NK-92 treated with Interleukin-12 subunit alpha and Interleukin-12 subunit beta, amount 100 ng/mL, for 24 hours (cell line): ENCODE results near the gene NKIRAS2.
"Not testable (repeated sequence)": the region's sequence is repeated elsewhere in the genome, so short reads cannot be mapped to it uniquely, and the experiment has no call there.

Source experiments
- DNase-seq: peaks from one replicate; lab custom pipeline; 2025; lab: John Stamatoyannopoulos, UW

Gene NKIRAS2

DNA sequence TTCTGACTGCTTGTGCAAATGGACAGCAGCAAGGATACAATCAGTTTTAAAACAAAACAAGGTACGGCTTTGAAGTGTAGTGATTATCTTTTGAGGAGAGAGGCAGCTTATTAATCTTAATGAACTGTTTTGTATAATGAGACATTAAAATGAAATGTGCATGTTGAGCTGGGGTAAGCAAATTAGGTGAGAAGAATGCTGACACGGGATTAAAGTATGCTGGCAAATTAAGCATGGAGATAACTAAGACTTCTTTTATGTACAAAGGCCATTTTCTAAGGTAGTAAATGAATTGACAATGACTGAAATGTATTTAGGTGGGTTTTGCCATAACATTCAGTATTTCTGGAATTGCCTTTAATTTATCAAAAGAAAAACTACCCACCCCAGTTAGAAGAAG, 21.4 kb upstream of the NKIRAS2 start:
- DNase-seq, result no peak

DNA sequence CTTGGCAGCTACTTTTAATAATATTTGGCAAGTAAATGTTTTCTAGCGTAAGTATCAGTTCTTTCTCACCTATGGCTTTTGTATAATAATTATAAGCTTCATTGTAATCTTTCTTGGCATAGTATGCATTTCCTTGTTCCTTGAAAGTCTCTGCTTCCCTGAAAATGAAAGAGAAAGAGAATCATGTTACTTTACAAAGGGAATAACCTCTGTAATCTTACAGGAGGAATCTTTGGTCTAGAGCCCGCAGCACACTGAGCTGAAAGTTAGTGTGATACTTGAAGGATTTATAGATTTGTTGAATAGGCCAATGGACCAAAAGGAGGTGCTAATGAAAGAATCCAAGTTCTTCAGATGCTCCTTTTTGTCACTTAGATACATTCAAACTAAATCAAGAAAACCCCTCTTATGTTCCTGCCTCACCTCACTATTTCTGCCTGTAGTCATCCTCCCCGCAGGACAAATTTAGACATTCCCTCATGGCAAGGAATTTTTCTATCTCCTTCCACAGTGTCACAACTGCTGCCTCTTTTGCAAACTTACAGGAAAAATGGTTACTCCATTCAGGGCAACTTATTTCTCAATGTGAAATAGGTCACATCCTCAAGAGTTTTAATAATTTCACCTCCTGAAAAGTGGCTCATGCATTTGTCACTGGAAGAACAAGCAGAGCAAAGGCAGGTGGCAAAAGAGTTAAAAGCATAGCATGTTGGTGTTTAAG, 19.3 kb upstream of the NKIRAS2 start:
- no peak for DNase-seq

DNA sequence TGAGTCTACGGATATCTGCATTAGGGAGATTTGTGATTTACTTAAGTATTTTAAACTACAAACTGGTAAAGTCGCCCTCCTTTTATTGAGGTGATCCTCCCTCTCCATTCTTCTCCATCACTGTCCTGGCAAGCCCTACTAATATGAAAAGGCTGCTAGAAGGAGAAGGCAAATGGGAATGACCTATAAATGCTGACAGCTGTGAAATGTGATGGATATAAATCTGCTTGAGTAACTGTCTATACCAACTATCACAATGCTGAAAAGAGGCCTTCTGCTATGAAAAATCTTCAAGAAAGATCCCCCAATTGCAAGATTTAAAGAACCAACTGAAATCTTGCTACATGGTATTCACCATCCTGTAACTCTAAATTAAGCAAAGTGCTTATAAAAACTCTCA, 18.2 kb upstream of the NKIRAS2 start:
- no peak for DNase-seq

DNA sequence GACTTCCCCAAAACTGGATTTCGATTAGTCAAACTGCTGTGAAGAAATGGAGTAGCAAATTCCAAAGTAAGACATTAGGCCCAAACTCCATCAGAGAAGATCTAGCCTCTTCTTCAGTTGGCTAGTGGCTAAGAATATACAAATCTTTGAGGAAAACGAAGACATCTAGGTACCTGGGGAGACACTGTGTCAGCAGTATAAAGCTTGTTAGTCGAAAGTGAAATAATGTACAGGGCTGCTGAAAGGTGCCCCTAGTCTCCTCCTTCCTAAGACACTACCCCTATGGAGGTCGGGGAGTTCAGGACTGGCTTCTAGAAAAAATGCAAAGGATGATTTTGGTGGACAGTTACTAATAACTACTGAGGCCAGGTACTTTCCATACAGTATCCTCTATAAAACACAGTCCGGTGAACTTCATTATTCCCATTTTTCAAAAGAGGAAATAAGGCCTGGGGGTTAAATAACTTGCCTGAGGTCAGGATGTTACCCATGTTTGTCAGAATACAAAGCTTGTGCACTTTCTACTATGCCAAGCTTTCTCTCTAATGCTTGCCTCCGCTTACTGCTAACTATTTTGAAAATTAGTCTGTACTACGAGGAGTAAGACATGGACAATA, 17.6 kb upstream of the NKIRAS2 start:
- DNase-seq, result no peak

DNA sequence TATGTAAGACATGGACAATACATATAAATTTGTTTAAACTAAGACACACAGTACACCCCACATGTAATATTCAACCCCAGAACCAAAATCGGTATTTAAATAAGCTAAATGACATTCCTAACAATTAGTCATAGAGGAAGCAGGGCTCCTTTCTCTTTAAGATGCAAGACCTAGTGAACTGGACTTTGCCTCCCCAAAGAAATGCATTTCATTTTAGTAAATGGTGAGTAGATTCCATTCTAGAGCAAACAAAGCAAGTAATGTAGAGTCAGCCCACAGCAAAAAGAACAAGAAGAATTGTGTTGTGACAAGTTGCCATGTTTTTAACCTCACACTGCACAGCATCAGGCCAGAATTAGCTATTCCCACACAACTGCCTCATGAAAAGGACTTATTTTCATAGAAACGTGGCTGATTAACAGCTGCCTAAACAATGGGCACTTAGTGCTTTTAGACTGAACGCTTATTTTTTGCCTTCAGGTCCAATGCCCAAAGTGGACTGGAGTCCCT, 17.0 kb upstream of the NKIRAS2 start:
- DNase-seq, result no peak

DNA sequence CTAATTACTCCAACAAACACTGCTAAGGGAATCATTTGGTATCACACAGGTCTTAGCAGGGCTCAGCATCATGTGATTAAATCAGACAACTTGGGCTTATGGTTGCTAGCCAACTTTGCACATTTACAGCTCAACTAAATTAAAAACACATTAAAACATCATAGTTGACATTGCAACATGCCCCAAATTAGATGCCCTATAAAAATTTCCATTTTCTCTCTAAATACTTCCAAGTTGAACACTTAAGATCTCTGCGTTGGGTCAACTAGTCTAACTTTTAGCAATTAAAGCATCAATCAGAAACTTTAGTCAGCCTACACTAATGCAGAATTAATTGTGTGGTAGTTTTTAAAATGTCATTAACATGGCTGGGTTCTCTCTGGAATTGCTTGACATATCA, 14.7 kb upstream of the NKIRAS2 start:
- no peak for DNase-seq

DNA sequence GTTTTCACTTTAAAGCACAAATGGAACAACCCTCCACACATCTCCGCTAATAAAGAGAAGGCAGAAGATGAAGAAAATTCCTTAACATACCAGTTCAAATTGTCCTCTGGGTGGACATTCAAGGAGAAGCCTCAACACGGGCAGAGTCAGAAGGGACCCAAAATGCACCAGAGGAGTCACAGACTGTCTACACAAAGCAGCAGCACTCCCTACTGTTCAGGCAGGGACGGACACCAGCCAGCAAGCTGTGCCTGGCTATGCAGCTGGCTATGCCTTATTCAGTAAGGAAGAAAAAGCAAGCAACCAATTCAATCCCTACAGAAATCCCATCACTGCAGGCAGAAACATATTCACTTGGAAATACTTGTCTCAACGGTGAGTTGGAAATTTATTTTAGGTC, 10.7 kb upstream of the NKIRAS2 start:
- DNase-seq, result no peak

DNA sequence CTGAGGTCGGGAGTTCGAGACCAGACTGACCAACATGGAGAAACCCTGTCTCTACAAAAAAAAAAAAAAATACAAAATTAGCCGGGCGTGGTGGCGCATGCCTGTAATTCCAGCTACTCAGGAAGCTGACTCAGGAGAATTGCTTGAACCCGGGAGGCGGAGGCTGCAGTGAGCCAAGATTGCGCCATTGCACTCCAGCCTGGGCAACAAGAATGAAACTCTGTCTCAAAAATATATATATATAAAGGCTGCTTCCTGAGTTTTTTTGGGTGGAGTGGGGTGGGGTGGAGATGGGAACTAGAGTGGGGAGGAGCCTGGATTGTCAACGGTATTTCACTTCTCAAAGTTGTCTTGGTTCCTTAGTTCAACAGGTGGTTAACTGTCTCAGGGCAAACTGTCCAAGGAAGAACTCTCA, 9.6 kb upstream of the NKIRAS2 start:
- not testable (repeated sequence) for DNase-seq

DNA sequence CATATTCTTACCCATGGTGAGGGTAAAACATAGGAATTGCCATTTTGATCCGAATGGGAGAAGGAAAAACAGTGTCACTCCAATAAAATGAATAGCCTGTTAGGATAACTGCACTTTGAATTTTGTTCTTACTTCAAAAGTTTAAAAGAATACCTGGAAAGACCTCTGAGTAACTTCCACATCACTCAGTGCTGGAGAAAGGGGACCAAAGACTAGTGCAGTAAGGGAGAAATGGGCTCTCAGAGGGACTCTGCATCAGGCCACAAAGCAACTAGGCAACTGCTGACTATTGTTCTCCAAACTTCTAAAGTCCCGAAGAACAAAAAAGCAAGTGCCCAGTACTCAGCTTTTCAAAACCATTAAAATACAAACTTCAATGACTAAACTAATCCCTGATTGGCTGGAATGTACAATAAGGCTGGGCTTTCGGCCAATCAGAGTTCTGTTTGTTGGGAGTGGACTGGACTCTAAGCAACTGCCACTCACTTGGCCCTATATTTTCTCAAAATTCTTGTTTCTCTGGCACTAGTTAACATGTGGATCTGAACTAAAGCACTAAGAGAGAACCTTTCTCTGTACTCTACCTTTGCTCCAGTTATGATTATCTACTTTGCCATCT, 8.9 kb upstream of the NKIRAS2 start:
- no peak for DNase-seq

DNA sequence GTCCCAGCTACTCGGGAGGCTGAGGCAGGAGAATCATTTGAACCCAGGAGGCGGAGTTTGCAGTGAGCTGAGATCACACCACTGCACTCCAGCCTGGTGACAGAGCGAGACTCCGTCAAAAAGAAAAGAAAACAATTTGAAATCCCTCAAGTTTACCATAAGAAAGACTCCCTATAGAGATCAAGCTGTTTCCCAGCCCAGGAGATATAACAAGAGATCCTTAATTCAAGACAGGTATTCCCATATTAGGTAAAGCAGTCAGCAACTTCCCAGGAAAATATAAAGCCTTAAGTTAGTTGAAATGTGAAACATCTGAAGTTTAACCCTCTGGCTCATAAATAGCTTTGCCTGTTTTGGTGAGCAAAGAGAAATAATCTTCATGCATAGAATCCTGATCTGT, 7.5 kb upstream of the NKIRAS2 start:
- not testable (repeated sequence) for DNase-seq

DNA sequence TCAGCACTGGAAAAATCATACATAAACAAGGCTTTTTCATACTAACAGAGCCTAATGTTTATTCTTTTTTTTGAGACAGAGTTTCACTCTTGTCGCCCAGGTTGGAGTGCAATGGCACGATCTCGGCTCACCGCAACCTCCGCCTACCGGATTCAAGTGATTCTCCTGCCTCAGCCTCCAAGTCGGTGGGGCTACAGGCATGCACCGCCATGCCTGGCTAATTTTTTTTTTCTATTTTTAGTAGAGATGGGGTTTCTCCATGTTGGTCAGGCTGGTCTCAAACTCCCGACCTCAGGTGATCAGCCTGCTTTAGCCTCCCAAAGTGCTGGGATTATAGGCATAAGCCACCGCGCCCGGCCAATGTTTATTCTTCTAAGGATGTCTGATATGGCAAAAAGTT, 6.2 kb upstream of the NKIRAS2 start:
- DNase-seq, result not testable (repeated sequence)

DNA sequence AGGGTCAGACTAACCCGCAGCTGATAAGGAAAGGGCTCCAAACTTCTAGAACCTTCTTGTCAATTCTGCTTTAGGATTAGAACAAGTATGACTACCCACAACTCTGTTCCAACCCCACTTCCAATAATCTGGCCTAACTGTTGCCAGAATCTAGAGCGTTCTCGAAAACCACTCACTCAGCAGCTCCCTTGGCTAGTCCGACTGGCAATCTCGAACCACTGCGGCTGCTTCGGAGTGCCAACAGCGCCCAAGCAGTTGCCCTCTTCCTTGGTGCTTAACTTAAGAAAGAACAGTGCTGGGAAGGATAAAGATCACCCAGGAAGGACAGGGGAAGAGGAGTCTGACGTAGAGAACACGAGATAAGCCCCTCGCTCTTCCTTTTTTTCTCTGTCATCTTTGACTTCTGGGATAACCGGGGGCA, 3.5 kb upstream of the NKIRAS2 start:
- no peak for DNase-seq

DNA sequence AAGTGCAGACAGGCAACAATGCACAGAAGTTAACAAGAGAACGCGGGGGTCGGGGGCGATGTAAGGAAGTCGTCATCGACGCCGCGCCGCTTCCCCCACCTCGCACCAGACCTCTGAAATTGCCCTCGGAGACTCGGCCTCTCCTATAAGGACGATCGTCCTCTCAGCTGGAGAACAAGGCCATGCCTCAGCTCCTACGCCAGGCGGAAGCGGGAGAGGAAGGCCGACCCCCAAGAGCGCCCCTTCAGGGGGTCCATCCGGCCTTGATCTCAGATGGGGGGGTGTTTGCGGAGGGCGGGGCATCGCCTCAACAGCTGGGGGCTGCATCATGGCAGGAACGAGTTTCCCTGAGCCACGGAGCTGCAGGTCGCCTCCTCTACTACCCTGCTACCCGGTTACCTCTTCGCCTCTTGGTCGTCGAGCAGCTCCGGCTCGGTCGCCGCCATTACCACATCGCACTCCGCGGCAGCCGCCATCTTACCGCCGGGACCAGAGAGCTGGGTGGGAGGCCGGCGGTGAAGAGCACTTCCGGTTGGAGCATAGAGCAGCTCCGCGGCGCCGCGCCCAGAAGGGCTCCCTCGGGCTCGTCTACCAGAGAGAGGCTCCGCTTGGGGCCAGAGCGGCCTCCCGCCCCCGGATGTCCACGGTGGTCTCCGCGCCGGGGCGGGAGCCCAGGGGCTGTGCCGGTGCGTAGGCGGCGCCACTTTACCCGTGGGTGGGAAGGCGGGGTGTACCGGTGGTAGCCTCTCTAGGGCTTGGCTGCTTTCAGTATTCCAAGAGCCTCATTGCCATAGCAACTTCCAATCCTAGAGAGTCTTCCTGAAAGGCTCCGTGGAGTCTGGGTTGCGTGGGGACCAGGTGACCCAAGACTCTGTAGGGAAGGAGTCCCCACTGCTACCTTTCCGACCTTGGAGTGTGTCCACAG, 2.7 kb upstream of the NKIRAS2 start, which contains the start of gene DNAJC7:
Gene DNAJC7 (minus strand): TSS at position 499 of the 925 bp plus-strand sequence. CDS start 23 bp downstream, at position 476.
- peak; percentile 86 for DNase-seq

DNA sequence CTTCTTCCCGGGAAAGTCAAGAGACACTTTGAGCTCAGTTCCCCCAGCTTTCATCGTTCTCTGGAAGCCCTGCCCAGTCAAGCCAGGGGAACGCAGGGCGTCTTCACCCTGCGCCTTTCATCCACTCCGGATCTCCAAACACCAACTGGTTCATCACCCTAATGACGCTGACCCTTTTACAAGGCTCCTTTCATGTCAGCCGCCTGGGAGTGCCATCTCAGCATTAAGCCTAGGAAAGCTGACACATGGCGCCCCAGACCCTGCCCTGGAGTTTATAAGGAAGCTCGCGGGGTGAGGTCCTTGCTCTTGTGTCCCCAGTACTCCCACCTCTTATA, 2.1 kb upstream of the NKIRAS2 start:
- DNase-seq, result no peak

DNA sequence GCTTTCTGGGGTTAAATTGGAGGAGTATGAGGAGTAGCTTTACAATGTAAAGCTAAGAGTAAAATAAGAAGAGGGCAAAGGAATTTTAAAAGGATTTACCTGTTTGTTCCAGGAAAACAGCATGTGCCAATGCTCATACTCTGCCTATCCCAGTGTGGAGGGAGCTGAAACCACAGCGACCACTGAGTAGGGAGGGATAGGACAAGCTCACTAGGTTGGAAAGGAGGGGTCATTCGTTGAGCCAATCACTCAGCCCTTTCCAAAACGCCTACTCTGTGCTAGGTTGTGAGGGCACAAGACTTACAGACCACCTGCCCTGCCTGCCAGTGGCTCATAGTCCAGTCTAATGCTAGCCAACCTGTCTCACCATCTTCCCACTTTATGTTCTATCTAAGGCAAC, 1.6 kb upstream of the NKIRAS2 start:
- no peak for DNase-seq

DNA sequence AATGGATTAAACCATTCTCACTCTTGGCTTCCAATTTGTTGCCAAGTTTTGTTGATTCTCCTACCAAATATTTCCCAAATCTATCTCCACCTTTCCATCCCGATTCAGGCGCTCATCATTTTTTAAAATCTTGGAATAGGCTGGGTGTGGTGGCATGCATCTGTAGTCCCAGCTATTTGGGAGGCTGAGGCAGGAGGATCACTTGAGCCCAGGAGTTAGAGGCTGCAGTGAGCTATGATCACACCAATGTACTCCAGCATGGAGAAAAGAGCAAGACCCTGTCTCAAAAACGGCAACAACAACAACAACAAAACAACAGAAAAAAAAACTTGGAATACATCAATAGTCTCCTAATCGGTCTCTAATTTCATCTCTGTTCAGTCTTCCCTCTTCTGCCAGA, 902 bp upstream of the NKIRAS2 start:
- no peak for DNase-seq

DNA sequence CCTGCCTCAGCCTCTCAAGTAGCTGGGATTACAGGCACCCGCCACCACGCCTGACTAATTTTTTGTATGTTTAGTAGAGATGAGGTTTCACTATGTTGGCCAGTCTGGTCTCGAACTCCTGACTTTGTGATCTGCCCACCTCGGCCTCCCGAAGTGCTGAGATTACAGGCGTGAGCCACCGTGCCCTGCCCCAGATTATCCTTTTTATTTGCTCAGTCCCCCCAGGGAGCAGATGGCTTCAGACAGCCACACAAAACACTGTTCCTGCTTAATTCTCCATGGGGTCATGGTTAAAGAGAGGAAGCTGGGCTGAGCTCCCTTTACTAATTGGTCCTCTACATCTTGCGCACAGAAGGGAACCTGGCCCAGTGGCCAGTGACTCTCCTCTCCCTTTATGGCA, 955 bp downstream of the NKIRAS2 start:
- not testable (repeated sequence) for DNase-seq

DNA sequence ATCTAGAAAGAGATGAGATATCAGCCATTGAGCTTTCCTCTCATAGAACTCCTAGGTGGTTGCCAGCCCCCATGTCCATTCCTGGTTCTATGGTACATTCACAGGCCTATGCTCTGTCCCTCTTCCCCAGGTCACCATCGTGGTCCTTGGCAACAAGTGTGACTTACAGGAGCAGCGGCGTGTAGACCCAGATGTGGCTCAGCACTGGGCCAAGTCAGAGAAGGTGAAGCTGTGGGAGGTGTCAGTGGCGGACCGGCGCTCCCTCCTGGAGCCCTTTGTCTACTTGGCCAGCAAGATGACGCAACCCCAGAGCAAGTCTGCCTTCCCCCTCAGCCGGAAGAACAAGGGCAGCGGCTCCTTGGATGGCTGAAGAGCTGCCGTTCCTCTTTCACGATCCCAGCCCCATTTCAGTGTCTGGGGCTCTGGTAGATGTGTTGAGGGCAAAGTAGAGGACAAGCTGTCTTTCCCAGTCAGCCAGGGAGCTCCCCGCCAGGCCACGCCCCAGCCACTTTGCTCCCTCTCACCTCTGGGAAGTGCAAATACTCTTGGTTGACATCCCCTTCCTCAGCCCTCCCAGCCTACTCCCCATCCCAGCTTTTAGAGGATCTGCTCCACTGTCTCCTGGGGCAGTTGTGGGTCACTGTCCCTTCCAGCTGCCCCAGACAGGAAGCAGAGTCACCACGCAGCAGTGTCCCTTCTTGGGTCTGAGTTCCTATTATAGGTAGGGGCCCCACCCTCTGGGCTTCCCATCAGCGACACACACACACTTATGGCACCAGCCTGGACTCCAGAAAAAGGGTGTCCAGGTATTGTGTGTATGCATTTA, 3.8 kb downstream of the NKIRAS2 start:
- DNase-seq, result no peak

DNA sequence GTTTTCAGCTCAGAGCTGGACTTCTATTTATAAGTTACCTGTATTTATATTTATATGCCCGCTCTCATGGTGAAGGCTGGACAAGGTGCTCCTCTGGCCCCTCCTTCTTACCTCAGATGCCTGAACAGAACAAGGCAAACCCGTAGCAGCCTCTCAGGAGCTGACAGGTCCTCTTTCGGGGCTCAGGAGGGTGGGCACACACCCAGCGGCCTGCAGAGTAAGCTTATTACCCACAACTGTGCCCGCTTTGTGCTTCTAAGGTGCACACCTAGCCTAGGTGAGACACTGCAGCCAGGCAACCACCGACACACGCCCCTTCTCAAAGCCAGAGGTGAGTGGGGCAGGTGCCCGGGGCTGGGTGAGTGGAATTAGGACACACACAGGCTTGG, 5.3 kb downstream of the NKIRAS2 start:
- DNase-seq, result no peak

DNA sequence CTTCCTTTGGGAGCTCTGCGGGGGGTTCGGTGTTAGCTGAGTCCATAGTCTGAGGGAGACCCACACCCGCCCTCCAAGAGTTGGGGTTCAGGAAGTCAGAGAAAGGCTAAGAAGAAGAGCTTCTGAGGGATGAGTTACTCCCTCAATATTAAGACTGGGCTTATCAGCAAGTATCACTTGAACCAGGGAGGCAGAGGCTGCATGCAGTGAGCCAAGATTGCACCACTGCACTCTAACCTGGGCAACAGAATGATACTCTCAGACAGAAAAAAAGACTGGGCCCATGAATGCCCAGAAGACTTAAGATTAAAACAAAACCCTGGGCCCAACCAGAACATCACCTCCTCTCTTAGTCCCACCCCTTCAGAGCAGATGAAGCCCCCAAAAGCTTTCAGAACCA, 6.0 kb downstream of the NKIRAS2 start:
- no peak for DNase-seq

DNA sequence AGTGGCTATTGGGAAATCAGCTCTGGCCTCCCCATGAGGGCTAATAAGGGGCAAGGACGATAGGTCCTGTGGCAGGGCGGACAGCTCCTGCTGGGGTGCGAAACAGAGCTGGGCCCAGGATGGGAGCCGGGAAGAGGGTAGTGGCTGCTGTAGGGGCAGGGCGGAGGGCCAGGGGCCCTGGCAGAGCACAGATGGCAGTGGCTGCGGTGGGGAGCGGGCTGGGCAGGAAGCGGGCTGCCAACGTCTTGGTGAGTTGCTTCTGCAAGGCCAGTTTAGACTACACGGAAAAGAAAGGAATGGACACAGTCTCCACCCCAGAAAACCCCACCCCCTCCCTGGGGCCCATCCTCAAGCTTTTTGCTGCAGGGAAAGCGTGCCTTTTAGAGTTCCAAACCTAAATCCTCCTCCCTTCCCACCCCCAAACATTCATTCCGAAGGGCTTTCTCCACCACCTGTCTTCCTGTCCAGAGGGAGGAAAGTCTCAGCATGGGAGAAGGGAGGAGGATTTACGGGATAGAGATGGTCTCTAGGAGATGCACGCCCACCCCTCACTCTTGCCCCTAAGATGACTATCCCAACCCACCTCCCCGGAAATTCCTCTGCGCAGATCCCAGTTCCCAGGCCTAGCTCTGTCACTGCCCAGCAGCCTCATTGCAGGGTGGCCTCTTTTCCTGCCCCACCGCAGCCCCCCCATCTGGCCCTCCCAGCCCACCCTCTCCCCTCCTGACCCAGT, 7.1 kb downstream of the NKIRAS2 start:
- no peak for DNase-seq
